GM03348 (cell line): ENCODE measurements around the gene CCDC137.

ENCODE experiments used
- DNase-seq: peaks from one replicate; pipeline ENCODE4 v3.0.0; 2012; ENCODE audit warnings: low spot score

Gene CCDC137

DNA sequence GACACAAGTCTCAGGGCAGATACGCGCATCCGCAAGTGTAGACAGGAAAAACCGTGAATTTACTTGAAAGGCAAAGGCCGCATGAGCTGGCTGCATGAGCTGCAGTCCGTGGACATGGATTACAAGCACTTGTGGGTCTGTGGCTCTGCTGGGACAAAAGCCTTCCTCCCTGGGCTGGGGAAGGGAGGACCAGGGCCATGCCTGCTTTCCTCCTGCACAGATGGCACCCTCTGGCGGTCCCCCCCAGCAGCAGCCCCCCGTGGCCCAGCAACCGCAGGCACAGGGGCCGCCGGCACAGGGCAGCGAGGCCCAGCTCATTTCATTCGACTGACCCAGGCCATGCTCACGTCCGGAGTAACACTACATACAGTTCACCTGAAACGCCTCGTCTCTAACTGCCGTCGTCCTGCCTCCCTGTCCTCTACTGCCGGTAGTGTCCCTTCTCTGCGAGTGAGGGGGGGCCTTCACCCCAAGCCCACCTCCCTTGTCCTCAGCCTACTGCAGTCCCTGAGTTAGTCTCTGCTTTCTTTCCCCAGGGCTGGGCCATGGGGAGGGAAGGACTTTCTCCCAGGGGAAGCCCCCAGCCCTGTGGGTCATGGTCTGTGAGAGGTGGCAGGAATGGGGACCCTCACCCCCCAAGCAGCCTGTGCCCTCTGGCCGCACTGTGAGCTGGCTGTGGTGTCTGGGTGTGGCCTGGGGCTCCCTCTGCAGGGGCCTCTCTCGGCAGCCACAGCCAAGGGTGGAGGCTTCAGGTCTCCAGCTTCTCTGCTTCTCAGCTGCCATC, 34.9 kb downstream of the CCDC137 start:
- peak; percentile 40 for DNase-seq

DNA sequence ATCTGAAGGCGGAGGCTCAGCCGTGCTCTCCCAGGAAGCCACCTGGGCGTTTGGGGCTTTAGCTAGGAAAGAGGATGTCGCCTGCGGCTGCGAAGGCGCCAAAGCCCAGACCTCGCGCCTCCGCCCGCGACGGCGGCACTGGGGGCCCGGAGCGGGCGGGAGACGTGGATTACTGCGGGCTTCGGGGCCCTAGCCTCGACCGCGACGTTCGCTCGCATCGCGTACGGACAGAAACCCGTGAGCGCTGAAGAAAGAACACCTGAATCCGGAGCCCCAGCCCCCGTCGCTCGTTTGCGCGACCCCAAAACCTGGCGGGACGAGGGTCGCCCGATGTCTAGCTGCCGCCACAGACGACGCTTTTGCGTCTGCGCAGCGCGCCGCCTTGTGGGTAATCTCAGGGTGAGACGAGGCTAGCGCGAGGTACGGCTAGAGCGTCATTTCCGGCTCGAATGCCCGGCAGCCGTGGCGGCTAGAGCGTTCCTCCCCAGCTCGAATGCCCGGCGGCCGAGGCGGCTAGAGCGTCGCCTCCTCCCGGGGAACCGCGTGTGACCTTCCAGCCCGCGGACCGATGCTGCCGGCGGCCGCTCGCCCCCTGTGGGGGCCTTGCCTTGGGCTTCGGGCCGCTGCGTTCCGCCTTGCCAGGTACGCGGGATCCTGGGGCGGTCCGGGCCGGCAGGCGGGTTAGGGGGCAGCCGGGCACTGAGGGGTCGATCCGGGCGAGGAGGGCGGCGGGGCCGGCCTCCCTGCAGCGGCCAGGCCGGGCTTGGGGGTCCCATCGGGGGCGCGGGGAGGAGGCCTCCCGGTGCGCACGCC, 36.6 kb downstream of the CCDC137 start, which contains the start of gene MRPL12:
TSS of gene MRPL12 (plus strand) at position 434 of the 813 bp plus-strand sequence. CDS start at position 569, 135 bp downstream.
- DNase-seq = peak; percentile 96

DNA sequence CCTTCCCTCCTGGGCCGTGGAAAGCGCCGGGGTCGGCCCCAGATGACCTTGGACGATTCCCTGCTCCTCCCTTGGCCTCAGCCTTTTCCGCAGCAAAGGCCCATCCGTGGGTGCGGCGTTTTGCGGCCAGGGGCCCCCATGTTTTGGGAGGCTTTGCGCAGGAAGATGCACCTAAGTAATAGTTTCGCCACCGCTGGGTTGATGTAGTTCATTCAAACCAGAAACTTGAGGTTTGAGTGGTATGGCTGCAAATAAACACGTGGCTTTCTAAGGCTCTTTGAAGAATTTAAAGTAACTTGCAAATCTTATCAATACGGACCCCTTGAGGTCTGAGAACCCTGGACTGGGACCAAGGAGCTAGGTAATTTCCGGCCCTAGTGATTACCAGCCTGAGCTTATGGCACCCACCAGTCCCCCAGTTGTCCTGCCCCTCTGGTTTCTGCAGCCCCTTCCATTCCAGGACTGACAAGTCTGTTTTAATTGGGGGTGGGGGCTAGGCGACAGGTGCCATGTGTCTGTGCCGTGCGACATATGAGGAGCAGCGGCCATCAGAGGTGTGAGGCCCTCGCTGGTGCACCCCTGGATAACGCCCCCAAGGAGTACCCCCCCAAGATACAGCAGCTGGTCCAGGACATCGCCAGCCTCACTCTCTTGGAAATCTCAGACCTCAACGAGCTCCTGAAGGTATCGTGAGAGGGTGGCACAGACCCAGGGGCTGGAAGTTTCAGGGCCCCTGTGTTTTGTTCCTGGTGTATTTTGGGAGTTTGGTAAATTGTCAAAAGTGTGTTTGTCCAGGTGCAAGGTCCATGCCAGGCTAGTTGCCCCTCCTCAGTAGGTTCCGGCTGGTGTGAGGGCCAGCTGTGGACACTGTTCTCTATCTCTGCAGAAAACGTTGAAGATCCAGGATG, 37.5 kb downstream of the CCDC137 start:
- no peak for DNase-seq

DNA sequence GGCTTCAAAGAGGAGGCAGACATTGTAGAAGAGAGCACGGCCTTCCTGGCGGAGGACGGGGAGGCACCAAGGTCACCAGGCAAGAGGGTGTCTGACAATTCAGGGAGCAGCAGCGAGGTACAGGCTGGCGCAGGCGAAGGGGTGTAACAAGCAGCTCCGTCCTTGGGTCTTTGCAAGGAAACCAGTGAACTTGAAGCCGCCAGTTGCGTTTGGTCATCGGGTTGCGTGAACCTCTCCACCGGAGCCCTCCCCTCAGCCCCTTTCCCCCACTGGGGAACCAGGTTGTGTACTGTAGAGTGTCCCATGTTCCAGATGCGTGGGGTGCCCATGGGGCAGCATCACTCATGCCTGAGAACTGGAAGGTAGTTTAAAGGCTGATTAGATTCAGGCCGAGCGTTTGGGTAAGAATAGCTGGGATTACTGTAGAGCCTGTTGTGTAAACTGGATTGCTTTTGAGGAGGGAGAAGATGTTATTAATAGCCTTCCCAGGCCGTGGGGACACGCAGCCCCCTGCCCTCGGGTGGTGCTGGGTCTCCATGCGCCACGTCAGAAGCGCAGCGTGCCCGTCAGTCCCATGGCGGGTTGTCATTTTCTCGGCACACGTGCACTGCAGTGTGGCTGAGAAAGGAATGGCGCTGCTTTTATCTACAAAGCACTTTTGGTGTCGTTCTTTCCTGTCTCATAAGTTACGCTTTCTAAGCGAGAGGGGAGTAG, 39.1 kb downstream of the CCDC137 start:
- DNase-seq = no peak

DNA sequence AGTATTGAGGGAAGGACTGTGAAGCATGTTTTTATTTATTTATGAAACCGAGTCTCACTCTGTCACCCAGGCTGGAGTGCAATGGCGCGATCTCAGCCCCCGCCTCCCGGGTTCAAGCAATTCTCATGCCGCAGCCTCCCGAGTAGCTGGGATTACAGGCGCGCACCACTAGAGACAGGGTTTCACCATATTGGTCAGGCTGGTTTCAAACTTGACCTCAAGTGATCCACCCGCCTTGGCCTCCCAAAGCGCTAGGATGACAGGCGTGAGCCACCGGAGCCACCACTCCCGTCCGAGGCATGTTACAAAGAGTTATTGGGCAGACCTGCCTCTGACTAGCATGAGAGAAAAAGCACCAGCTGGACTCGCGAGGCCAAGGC, 39.7 kb downstream of the CCDC137 start:
- no peak for DNase-seq

DNA sequence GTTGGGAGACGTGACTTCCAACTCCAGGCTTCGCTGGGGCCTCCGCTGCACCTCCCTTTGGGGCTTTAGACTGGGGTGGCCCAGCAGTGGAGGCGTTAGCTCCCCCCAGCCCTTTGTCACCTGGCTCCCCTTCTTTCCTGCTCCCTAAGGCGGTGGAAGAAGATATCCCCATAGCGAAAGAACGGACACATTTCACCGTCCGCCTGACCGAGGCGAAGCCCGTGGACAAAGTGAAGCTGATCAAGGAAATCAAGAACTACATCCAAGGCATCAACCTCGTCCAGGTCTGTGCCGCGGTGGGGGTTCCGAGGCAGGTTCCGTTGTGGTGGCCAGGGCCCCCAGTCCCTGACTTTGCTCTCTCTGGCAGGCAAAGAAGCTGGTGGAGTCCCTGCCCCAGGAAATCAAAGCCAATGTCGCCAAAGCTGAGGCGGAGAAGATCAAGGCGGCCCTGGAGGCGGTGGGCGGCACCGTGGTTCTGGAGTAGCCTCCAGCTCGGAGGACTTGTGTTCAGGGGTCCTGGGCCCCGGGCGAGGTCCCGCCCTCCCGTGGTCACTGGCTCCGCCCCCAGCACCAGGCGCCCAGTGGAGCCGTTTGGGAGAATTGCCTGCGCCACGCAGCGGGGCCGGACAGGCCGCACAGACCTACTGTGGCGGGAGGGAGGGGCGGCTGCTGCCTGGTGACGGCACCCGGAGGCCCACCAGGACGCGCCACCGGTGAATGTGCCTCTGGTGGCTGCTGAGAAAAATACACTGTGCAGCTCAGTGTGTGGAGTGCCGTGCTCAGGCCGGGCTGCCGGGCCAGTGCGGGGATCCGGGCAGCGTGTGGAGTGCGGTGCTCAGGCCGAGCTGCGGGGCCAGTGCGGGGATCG, 40.5 kb downstream of the CCDC137 start:
- no peak for DNase-seq

DNA sequence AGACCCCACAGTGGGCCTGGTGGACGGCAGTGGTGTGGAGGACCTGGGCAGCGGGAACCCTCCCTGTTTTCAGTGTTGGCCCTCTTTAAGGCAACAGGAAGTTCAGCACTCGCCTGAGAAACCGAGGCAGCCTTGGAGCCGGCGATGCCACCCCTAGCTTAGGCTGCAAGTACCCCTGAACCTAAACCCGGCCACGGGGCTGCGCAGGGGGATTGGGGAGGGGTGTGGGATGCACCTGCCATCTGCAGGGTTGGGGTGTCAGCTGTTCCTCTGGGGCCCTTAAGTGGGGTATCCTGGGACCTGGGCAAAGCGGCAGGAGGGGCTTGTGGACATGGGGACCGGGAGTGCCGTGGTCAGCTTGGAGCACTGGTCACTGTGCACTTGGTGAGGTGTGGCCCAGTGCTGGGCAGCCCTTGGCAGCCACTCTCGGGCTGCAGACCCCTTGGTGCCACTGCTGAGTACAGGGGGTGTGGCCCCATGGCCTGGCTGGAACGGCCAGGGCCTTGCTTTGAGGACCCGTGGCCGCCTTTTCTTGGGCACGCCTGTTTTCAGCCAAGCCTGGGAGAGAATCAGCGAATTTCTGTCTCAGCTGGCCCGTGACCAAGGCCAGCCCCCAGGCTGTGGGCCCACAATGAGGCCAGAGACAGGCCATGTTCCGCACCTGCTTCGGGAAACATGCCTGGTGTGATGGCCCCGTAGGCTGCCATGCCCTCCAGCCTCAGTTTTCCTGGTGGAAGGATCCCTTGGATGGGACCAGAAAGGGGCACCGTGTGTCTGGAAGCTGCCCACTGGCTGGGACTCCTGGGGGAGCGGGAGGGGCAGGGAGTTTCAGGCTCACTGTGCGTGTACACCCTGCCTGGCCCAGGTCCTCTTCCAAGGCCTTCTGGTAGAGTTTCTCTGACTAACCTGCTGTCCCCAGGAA, 41.4 kb downstream of the CCDC137 start:
- no peak for DNase-seq

DNA sequence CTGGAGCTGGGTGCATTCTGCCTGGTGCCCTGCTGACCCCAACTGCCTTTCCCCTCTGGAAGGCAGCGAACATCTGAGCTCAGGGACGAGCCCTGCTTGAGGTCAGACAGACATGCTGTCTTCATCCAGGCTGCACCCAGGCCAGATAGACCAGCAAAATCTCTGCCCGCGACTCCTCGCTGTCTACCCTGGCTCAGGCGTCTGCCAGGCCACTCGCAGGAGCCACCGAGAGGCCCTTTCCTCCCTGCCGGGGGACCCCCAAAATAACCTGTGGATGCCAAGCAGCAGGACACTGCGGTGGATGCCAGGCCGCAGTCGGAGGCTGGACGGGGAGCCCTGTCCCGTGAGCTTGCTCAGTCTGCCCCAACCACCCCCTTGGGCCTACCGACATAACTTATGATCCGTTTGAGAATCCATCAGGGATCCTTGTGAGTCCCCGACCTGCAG, 42.2 kb downstream of the CCDC137 start:
- DNase-seq = no peak

DNA sequence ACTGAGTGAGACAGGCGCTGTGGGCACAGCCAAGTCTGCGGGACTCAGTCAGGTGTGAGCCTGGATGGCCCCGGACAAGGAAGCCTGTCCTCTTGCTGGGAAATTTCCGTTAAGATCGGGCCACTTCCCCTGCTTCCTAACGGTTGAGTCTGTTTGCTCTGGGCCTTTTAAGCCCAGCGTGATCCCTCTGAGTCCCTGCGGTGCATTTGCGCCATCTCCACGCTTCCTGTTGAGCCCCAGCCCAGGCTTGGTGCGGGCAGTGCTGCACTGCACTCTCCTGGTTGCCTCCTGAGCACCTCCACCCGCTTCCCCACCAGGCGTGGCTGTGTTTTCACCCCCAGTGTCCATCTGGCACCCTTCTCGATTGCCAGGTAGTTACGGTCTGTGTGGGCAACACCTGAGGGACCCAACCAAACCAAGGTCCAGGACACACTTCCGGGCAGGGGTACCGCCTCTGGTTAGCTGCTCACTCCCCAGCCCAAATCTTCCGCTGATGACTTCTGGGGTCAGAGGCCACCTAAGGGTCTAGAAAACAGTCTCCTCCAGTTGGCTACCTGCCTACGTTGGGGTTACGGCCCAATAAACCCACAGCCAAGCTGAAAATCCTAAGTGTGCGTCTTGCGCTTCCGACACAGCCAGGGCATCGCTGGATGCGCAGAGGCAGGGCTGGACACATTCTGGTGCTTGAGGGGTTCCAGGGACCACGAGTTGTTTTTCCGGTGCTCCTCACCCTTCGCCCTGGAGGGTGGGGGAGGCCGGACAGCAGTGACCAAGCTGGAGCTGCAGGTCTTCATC, 44.2 kb downstream of the CCDC137 start:
- DNase-seq = no peak

DNA sequence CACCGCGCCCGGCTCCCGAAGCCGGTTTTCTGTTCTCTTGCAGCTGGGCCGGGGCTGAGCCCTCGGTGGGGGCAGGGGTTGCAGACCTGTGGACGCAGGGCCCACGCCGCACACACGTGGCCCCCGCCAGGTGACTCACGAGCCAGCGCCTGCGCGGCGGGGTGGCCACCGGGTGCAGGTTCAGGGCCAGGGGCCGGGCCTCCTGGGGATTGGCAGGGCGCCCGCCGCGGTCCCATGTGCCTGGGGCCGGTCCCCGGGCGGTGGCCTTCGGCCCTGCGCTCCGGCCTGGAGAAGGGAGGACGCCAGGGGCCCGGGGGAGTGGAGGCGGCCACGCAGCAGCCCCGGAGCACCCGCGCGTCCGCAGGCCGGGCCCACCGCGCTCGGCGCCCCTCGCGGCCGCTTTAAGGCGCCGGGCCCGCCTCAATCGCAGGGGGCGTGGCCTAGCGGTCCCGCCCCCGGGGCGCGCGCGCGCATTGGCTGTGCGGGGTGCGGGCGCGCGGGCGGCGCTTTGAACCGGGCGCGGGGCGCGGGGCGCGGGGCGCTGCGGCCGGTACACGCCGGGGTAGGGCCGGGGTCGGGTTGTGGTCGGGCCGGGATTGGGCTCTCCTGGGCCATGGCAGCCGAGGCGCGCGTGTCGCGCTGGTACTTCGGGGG, 45.4 kb downstream of the CCDC137 start, which contains the start of gene SLC25A10:
TSS of gene SLC25A10 (plus strand) at position 471 of the 654 bp plus-strand sequence. CDS start at position 614, 143 bp downstream.
- peak; percentile 97 for DNase-seq

DNA sequence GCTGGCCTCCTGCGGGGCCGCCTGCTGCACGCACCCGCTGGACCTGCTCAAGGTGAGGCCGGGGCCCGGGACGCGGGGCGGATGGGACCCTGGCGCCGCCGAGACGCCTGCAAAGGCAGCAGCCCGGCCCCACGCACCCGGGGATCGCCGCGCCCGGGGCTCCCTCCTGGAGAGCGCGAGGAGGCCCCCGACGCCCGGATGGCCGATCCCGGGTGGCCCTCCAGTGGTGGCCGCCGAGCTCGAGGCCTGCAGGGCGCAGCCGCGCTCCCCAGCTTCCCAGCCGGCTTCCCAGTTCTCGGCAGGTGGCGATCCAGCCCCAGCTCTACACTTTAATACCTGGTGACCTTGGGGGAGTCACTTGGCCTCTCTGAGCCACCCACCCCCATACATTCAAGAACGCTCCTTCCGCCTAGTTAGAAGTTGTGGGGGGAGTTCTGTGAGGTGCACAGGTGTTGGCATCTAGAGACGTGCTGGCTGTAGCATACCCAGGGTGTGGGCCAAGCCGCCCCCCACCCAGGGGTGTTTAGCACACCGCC, 46.0 kb downstream of the CCDC137 start:
- DNase-seq = peak; percentile 85

DNA sequence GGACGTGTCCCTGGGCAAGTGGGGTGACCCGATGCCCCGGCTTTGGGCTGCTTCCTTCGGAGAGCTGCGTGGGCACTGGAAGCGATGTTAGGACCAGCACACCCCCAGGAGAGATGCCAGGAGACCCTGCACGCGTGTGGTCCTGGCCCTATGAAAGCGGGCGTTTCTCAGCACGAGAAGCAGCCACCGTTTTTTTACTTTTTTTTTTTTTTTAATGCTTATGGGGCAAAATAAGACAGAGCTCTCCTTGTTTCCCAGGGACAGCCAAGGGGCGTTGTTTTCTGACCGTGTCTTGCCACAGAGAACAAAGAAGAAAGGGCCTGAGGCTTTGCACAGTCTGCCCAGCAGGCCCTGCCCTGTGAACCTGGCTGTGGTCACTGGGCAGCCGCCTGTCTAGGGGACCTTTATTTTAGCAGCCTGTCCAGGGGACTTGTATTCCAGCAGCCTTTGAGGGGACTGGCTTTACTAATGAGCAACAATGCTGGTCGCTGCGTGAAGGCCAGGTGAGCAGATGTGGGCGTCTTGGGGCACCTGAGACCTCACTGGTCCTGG, 46.5 kb downstream of the CCDC137 start:
- no peak for DNase-seq

DNA sequence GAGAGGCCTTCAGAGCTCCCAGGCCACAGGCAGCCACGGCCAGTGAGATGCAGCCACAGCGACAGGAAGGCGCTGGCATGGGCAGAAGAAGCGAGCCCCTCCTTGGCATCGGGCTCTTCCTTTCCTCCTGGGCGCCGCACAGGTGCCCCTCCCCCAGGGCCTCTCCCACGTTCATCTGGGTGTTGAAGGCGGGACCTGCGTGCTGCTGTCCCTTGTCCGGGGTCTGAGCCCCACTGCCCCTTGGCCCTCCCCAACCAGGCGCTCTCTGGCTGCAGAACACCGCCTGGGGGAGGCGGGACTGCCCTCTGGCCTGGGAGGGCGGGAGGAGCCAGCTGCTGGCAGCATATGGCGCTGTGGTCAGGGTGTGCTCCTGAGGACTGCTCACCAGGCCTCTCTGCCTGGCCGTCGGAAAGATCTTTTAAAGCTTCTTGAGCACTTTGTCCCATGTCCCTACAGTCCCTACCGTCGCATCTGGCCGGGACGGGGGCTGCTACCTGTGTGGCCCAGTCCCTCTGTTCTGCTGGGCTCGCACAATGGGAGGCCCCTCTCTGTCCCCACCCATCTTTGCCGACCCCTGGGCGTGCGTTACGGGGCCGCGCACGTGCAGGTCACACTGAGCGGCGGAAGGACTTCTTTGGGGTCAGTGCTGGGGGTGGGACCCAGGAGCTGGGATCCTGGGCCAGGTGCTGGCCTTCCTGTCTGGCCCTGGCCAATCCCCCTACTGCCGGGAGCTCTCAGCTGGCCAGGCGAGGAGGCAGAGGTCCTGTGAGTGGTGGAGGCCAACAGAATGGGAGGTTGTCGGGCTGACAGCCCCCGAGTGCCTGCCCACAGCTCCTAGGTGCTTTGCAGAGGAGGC, 47.2 kb downstream of the CCDC137 start:
- DNase-seq = no peak

DNA sequence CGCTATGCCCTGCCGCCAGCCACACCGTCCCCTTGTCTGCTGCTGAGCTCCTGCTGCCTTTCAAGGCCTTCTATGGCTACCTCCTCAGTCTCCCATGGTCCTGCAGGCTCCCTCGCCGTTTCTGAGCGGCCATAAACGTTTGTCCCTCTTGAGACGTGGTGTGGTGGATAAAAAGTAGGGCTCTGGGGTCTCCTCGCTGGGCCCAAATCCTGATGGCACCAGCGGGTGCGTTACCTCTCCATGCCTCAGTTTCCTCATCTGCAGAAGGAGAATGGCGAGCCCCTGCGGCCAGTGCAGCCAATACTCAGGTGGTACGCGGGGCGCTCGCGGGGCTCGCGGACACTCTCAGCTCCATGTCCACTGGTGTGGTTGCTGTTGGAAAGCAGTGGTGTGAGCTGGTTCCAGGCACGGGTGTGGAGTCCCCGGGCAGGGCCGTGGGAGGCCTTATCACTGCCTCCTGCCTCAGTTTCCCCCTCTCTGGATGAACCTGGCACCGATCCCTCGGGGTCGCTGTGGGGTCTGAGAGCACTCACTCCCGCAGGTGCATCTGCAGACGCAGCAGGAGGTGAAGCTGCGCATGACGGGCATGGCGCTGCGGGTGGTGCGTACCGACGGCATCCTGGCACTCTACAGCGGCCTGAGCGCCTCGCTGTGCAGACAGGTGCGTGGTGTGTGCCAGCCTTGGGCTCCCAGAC, 48.0 kb downstream of the CCDC137 start:
- DNase-seq = no peak

DNA sequence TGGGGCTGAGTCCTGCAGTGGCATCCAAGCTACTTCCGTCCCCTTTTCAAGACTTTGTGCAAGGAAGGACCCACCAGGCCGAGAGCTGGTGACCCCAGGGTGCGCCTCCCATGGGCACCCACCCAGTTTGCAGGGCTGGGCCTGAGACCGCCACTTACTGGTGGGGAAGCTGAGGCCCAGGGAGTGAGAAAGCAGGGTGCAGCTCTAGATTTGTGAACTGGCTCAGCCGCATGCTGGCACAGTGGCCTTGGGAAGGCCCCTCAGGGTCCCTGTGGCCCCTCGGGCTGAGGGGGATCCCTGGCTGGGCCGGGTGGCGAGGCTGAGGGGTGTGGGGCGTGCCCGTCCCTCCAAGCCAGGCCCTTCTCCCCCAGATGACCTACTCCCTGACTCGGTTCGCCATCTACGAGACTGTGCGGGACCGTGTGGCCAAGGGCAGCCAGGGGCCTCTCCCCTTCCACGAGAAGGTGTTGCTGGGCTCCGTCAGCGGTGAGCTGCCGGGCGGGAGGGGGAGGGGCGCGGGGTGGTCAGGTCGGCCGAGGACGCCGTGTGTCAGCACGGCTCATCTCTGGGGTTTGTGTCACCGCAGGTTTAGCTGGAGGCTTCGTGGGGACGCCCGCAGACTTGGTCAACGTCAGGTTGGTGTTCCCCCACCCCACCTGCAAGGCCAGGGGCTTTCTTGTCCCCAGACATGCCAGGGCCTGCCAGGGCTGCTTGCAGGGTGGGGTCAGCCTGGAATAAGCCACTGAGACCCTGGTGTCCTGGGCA, 48.8 kb downstream of the CCDC137 start:
- no peak for DNase-seq
